IMR-90 (cell line): ENCODE results near the gene HNRNPU. TPM values are rescaled to one million over a fixed set of nuclear protein-coding genes. Genes with fewer than 3 reads are reported as not detected.
A peak's percentile ranks its signal among the peaks of the same experiment; 100 is the strongest.

ENCODE experiments used
- ATAC-seq: fragments of 200-7000 bp; cut with Tn5 transposase; 2 replicates; pipeline ENCODE4 v1.9.1; 2020; ENCODE audit warnings: low read depth, mild to moderate bottlenecking, moderate library complexity
- BruUV-seq: library from RNA; stranded (reverse); fragments of 400-500 nt; replicated peaks from 2 replicates; lab custom pipeline; 2021; lab: Mats Ljungman, UMichigan
- CTCF ChIA-PET: fragments of 300-600 bp; formaldehyde crosslinking; extraction: SDS; loops from one replicate; lab custom pipeline; 2021; ENCODE audit warnings: antibody characterized with exemption; lab: Yijun Ruan, JAX
- POLR2A ChIA-PET: fragments of 300-600 bp; sonication (Branson Sonifier 250); formaldehyde crosslinking; loops from one replicate; lab custom pipeline; 2022; ENCODE audit warnings: antibody characterized with exemption; ENCODE audit not compliant: unreplicated experiment; lab: Charles Lee
- DNase-seq: peaks from one replicate; pipeline ENCODE4 v3.0.0; 2013
- H2AFZ ChIP-seq: replicated peaks from 2 replicates; pipeline ENCODE3; 2013; ENCODE audit warnings: low read length, mild to moderate bottlenecking; ENCODE audit not compliant: poor library complexity
- H2AK5ac ChIP-seq: 2 replicates; pipeline ENCODE4 v1.6.1; 2013; ENCODE audit warnings: low read depth, low read length, inconsistent platforms
- H2AK9ac ChIP-seq: replicated peaks from 2 replicates; pipeline ENCODE3; 2013; ENCODE audit warnings: mild to moderate bottlenecking, low read depth, low read length, moderate library complexity; ENCODE audit not compliant: poor library complexity
- H2BK120ac ChIP-seq: 2 replicates; pipeline ENCODE4 v1.6.1; 2013; ENCODE audit warnings: low read depth, low read length, inconsistent platforms
- H2BK15ac ChIP-seq: 3 replicates; pipeline ENCODE4 v1.6.1; 2013; ENCODE audit warnings: low read depth, low read length, inconsistent platforms
- H2BK20ac ChIP-seq: 2 replicates; pipeline ENCODE4 v1.6.1; 2013; ENCODE audit warnings: low read depth, mild to moderate bottlenecking, inconsistent platforms, low read length, moderate library complexity
- H2BK5ac ChIP-seq: 2 replicates; pipeline ENCODE4 v1.6.1; 2013; ENCODE audit warnings: mild to moderate bottlenecking, low read depth, low read length, inconsistent platforms; ENCODE audit not compliant: poor library complexity, severe bottlenecking
- H3K14ac ChIP-seq: replicated peaks from 2 replicates; pipeline ENCODE4 v1.6.1; 2013; ENCODE audit warnings: low read depth, low read length, inconsistent platforms
- H3K18ac ChIP-seq: 2 replicates; pipeline ENCODE4 v1.6.1; 2013; ENCODE audit warnings: low read depth, low read length, control low read depth
- H3K23ac ChIP-seq: 2 replicates; pipeline ENCODE4 v1.6.1; 2013; ENCODE audit warnings: low read depth, low read length, inconsistent platforms
- H3K27ac ChIP-seq: 2 replicates; pipeline ENCODE4 v1.5.1; 2013; ENCODE audit warnings: mild to moderate bottlenecking, control low read depth, low read length; ENCODE audit not compliant: insufficient read depth
- H3K27me3 ChIP-seq: 2 replicates; pipeline ENCODE4 v1.6.1; 2013; ENCODE audit warnings: low read length; ENCODE audit not compliant: control insufficient read depth, insufficient read depth
- H3K36me3 ChIP-seq: 2 replicates; pipeline ENCODE4 v1.6.1; 2013; ENCODE audit warnings: low read length, mixed read lengths; ENCODE audit not compliant: control insufficient read depth, insufficient read depth
- H3K4ac ChIP-seq: 2 replicates; pipeline ENCODE4 v1.6.1; 2013; ENCODE audit warnings: low read depth, low read length, inconsistent platforms
- H3K4me1 ChIP-seq: 2 replicates; pipeline ENCODE4 v1.6.1; 2013; ENCODE audit warnings: low read length, mixed read lengths; ENCODE audit not compliant: control insufficient read depth, insufficient read depth
- H3K4me2 ChIP-seq: 2 replicates; pipeline ENCODE4 v1.6.1; 2013; ENCODE audit warnings: low read depth, mild to moderate bottlenecking, control low read depth, low read length, moderate library complexity
- H3K4me3 ChIP-seq: 2 replicates; pipeline ENCODE4 v1.5.1; 2013; ENCODE audit warnings: low read depth, mild to moderate bottlenecking, control low read depth, low read length, moderate library complexity; ENCODE audit not compliant: insufficient read depth
- H3K56ac ChIP-seq: 2 replicates; pipeline ENCODE4 v1.6.1; 2013; ENCODE audit warnings: low read length, inconsistent platforms; ENCODE audit not compliant: insufficient read depth; ENCODE audit errors: extremely low read depth
- H3K79me1 ChIP-seq, 2 experiments: 2 replicates each; pipeline ENCODE4 v1.6.1; 2013; ENCODE audit warnings: low read length in 2 of 2, inconsistent platforms in 1 of 2, low read depth in 1 of 2
- H3K9ac ChIP-seq: 2 replicates; pipeline ENCODE4 v1.6.1; 2013; ENCODE audit warnings: low read depth, low read length, control low read depth
- H3K9me1 ChIP-seq: 2 replicates; pipeline ENCODE4 v1.6.1; 2013; ENCODE audit warnings: low read length, inconsistent platforms; ENCODE audit not compliant: insufficient read depth
- H3K9me3 ChIP-seq: 2 replicates; pipeline ENCODE4 v1.6.1; 2013; ENCODE audit warnings: low read length; ENCODE audit not compliant: control insufficient read depth, insufficient read depth
- H4K20me1 ChIP-seq: 2 replicates; pipeline ENCODE4 v1.6.1; 2013; ENCODE audit warnings: low read length, inconsistent platforms; ENCODE audit not compliant: insufficient read depth
- H4K5ac ChIP-seq: 2 replicates; pipeline ENCODE4 v1.6.1; 2013; ENCODE audit warnings: mild to moderate bottlenecking, low read depth, low read length, control low read depth
- H4K8ac ChIP-seq, 2 experiments: 2 replicates each; pipeline ENCODE4 v1.6.1; 2013; ENCODE audit warnings: low read depth in 2 of 2, low read length in 2 of 2, control low read depth in 1 of 2, inconsistent platforms in 1 of 2
- H4K91ac ChIP-seq: 2 replicates; pipeline ENCODE4 v1.6.1; 2013; ENCODE audit warnings: low read depth, low read length, inconsistent platforms; ENCODE audit not compliant: insufficient read depth
- BHLHE40 ChIP-seq: fragments of 150-350 bp; IDR thresholded peaks from 2 replicates; pipeline ENCODE4 v1.6.1; 2016; ENCODE audit warnings: mild to moderate bottlenecking, low read depth, low read length
- CEBPB ChIP-seq: IDR thresholded peaks from 2 replicates; pipeline ENCODE4 v1.6.1; 2012; ENCODE audit warnings: low read depth, low read length, improper control_type of control experiment
- CHD1 ChIP-seq: IDR thresholded peaks from 2 replicates; pipeline ENCODE4 v1.6.1; 2012; ENCODE audit warnings: low read depth, low read length, improper control_type of control experiment
- CTCF ChIP-seq: conservative IDR thresholded peaks from 2 replicates; pipeline ENCODE4 v1.5.1; 2012; ENCODE audit warnings: mild to moderate bottlenecking, low read depth, low read length, improper control_type of control experiment
- FOS ChIP-seq: fragments of 150-350 bp; IDR thresholded peaks from 2 replicates; pipeline ENCODE4 v1.6.1; 2016; ENCODE audit warnings: low read depth, low read length
- MAFK ChIP-seq: IDR thresholded peaks from 2 replicates; pipeline ENCODE4 v1.6.1; 2012; ENCODE audit warnings: low read depth, low read length, improper control_type of control experiment
- MAZ ChIP-seq: IDR thresholded peaks from 2 replicates; pipeline ENCODE4 v1.6.1; 2012; ENCODE audit warnings: low read depth, mild to moderate bottlenecking, low read length, improper control_type of control experiment, moderate library complexity, borderline replicate concordance
- NFE2L2 ChIP-seq: fragments of 150-350 bp; IDR thresholded peaks from 2 replicates; pipeline ENCODE4 v1.6.1; 2016; ENCODE audit warnings: low read depth, mild to moderate bottlenecking, low read length
- POLR2A ChIP-seq: IDR thresholded peaks from 2 replicates; pipeline ENCODE4 v1.6.1; 2012; ENCODE audit warnings: mild to moderate bottlenecking, low read depth, low read length
- RCOR1 ChIP-seq: IDR thresholded peaks from 2 replicates; pipeline ENCODE4 v1.6.1; 2012; ENCODE audit warnings: mild to moderate bottlenecking, low read length, improper control_type of control experiment; ENCODE audit not compliant: insufficient replicate concordance
- RFX5 ChIP-seq: IDR thresholded peaks from 2 replicates; pipeline ENCODE4 v1.8.0; 2012; ENCODE audit warnings: low read depth, mild to moderate bottlenecking, low read length, moderate library complexity
- SMC3 ChIP-seq: fragments of 150-350 bp; IDR thresholded peaks from 2 replicates; pipeline ENCODE4 v1.6.1; 2016; ENCODE audit warnings: low read depth, mild to moderate bottlenecking, antibody characterized with exemption, low read length, moderate library complexity
- WGBS, 2 experiments: methylation state at CpG; one replicate each; pipeline versions ENCODE4 v1.1.5 to v1.1.7; 2013; ENCODE audit warnings: missing lambda C conversion rate in 2 of 2; ENCODE audit not compliant: insufficient read length in 1 of 2; ENCODE audit errors: extremely low coverage in 2 of 2; 5-methylcytosine and 5-hydroxymethylcytosine counted together
- dilution Hi-C: fragments of 300-500 bp; cut with HindIII; formaldehyde crosslinking; loops from one replicate; pipeline ENCODE4 v1.14.3; 2018; ENCODE audit warnings: low sequenced_read_pairs; ENCODE audit not compliant: unreplicated experiment
- in situ Hi-C: fragments of 300-500 bp; cut with MboI; formaldehyde crosslinking; loops from 3 replicates; pipeline ENCODE4 v1.14.3; 2019; ENCODE audit warnings: low sequenced_read_pairs, inconsistent platforms, mixed read lengths
- intact Hi-C: fragments of 100-400 bp; cut with micrococcal nuclease; formaldehyde crosslinking; loops from 2 replicates; pipeline ENCODE4 v1.10.0; 2022
- polyA plus RNA-seq, 3 experiments: library from polyadenylated mRNA; depleted of rRNA; stranded (reverse); fragments of >200 nt; gene quantifications; 2 replicates each; pipeline ENCODE4 v1.2.3, GENCODE V29; 2012; ENCODE audit warnings: low replicate concordance in 1 of 3
- total RNA-seq: library from RNA; depleted of rRNA; stranded (reverse); fragments of >200 nt; gene quantifications from 2 replicates; pipeline ENCODE4 v1.2.3, GENCODE V29; 2012
- TF ChIP-seq, protein P1 (sequence below): fragments of 150-350 bp; IDR thresholded peaks from 2 replicates; pipeline ENCODE4 v1.6.1; 2016; ENCODE audit warnings: low read depth, mild to moderate bottlenecking, low read length, moderate library complexity, borderline replicate concordance
- TF ChIP-seq, protein P2 (sequence below): fragments of 150-350 bp; IDR thresholded peaks from 2 replicates; pipeline ENCODE4 v1.6.1; 2017; ENCODE audit warnings: mild to moderate bottlenecking, antibody characterized with exemption, low read length, low read depth

Gene HNRNPU
- total and polyA plus RNA-seq, 2 of the 4 experiments (the other 2 are of a cell fraction) = 151 to 169 TPM

GRCh38 chr1:244897476-244898254, 33.3 kb upstream of the HNRNPU start:
- no peaks in the 10 kb centered on the region for H3K9me3 ChIP-seq
- no peaks in the 10 kb centered on the region for H4K20me1 ChIP-seq
- dilution Hi-C loops (no loop called here), intact Hi-C loops (loop anchor here (2.0 kb wide), 1 partner anchor 33 kb away; the partner anchor contains the start of gene HNRNPU), in situ Hi-C loops (no loop called here)
- H3K36me3 ChIP-seq = no peaks in the 10 kb centered on the region
- WGBS, 2 experiments = 96% methylated on average over 4 of the region's 15 CpGs; no CpG with 5 or more reads in 1 of the 2 experiments
- no peak overlapping the region for H3K56ac ChIP-seq
- H3K4me3 ChIP-seq = no peak overlapping the region
- H3K4me2 ChIP-seq = no peak overlapping the region
- H4K91ac ChIP-seq = 0 out of 2 replicates have a peak overlapping the region, but pooled peaks have one; percentile 21
- no peaks in the 10 kb centered on the region for H3K27me3 ChIP-seq
- 0 out of 2 replicates have a peak, but pooled peaks cover 4% of the 10 kb centered on the region for H3K4me1 ChIP-seq
- peaks cover 0 to 3% of the 10 kb centered on the region in 2 experiments; a peak in 1 of 4 replicates for H3K79me1 ChIP-seq
- H2BK20ac ChIP-seq = peak overlapping the region; percentile 51; the same call in 1 of the 2 replicates
- H3K9ac ChIP-seq = no peak overlapping the region
- DNase-seq (no peak), ATAC-seq (no peak)
- H2AK5ac ChIP-seq = peak overlapping the region; percentile 29; the same call in 1 of the 2 replicates
- no peak overlapping the region for H2BK120ac ChIP-seq
- POLR2A ChIA-PET = interaction anchor here (0.5 kb wide), 1 partner anchor 19 kb away, joined by 3 read pairs; no protein-coding TSS in a partner anchor
- H3K14ac ChIP-seq = no peak overlapping the region
- H2AFZ ChIP-seq = peak overlapping the region; percentile 19
- no peak overlapping the region for H2BK5ac ChIP-seq
- H4K8ac ChIP-seq = no peak overlapping the region
- no peak overlapping the region for H4K5ac ChIP-seq
- BruUV-seq = no TSS peak
- no peak overlapping the region; the same call in 1 of the 2 replicates for H3K18ac ChIP-seq
- peak overlapping the region; percentile 33 for H2AK9ac ChIP-seq
- peak overlapping the region; percentile 21; the same call in 1 of the 3 replicates for H2BK15ac ChIP-seq
- CTCF ChIA-PET = no interaction called here
- no peak overlapping the region for H3K23ac ChIP-seq
- H3K27ac ChIP-seq = no peak overlapping the region
- peak overlapping the region; percentile 46 for H3K4ac ChIP-seq
- H3K9me1 ChIP-seq = peaks cover 8% of the 10 kb centered on the region; the same call in 1 of the 2 replicates
- TF ChIP-seq FOS (no peak), POLR2A (no peak), BHLHE40 (no peak), MAFK (no peak), RFX5 (no peak), CEBPB (no peak), CTCF (no peak), CHD1 (no peak), NFE2L2 (no peak), RCOR1 (no peak), SMC3 (no peak), MAZ (no peak)
- TF ChIP-seq, protein P1, sequence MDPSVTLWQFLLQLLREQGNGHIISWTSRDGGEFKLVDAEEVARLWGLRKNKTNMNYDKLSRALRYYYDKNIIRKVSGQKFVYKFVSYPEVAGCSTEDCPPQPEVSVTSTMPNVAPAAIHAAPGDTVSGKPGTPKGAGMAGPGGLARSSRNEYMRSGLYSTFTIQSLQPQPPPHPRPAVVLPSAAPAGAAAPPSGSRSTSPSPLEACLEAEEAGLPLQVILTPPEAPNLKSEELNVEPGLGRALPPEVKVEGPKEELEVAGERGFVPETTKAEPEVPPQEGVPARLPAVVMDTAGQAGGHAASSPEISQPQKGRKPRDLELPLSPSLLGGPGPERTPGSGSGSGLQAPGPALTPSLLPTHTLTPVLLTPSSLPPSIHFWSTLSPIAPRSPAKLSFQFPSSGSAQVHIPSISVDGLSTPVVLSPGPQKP = no peak
- TF ChIP-seq, protein P2, sequence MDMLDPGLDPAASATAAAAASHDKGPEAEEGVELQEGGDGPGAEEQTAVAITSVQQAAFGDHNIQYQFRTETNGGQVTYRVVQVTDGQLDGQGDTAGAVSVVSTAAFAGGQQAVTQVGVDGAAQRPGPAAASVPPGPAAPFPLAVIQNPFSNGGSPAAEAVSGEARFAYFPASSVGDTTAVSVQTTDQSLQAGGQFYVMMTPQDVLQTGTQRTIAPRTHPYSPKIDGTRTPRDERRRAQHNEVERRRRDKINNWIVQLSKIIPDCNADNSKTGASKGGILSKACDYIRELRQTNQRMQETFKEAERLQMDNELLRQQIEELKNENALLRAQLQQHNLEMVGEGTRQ = no peak
